ENCODE data around the gene DDX11. TPM values are rescaled to one million over a fixed set of nuclear protein-coding genes. Genes with fewer than 3 reads are reported as not detected.

The DDX11 gene
- total and polyA plus RNA-seq, 2 of the 4 experiments (the other 2 are of a cell fraction) = 10.8 to 17.6 TPM

DNA sequence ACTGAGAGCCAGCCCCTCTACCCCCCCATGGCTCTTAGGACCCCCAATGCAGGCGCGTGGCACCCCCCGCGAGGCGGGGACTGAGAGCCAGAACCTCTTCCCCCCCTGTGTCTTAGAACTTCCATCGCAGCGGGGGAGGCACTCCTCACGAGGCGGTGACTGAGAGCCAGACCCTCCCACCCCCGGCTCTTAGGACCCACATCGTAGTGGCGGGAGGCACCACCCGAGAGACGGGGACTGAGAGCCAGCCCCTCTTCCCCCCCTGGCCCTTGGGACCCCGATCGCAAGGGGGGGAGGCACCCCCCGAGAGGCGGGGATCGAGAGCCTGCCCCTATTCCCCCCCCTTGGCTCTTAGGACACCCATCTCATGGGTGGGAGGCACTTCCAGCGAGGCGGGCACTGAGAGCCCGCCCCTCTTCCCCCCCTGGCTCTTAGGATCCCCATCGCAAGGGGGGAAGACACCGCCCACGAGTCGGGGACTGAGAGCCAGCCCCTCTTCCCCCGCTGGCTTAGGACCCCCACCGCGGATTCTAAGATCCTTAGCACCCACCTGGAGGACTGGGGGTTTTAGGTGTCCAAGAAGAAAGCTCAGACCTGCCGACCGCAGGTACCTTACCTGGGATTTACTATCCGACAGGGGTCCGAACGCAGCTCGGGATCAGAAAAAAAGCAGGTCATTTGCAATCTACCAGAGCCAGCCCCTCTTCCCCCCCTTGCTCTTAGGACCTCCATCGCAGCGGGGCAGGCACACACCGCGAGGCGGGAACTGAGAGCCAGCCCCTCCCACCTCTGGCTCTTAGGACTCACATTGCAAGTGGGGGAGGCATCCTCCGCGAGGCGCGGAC is 44.9 kb downstream of the DDX11 start (continued):
- no peak for TF ChIP-seq CHD1 (IDR thresholded peaks at IDR 0.05; ENCODE audit: low read depth, low read length)

DNA sequence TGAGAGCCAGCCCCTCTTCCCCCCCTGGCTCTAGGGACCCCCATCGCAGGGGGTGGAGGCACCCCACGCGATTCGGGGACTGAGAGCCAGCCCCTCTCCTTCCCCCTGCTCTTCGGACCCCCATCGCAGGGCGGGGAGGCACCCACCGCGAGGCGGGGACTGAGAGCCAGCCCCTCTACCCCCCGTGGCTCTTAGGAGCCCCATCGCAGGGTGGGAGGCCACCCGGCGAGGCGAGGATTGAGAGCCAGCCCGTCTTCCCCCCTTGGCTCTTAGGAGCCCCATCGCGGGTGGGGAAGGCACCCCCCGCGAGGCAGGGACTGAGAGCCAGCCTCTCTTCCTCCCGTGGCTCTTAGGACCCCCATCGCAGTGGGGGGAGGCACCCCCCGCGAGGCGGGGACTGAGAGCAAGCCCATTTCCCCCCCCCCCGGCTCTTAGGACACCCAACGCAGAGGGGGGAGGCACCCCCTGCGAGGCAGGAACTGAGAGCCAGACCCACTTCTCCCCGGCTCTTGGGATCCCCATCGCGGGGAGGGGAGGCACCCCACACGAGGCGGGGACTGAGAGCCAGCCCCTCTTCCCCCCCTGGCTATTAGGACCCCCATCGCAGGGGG is 45.6 kb downstream of the DDX11 start:
- Histone ChIP-seq H4K8ac (ENCODE audit: low read depth in 2 of 2, low read length in 2 of 2) (no peak overlapping the region), H3K79me1 (ENCODE audit: low read depth in 1 of 2, low read length in 2 of 2) (no peaks in the 10 kb centered on the region), H2AK5ac (ENCODE audit: low read depth, low read length) (no peak overlapping the region), H3K9me3 (ENCODE audit: control insufficient read depth, insufficient read depth, low read length) (no peaks in the 10 kb centered on the region), H3K27me3 (ENCODE audit: control insufficient read depth, insufficient read depth, low read length) (peaks cover 36% of the 10 kb centered on the region), H3K14ac (replicated peaks; ENCODE audit: low read depth, low read length) (no peak overlapping the region), H2AK9ac (replicated peaks; ENCODE audit: low read depth, low read length, poor library complexity) (no peak overlapping the region), H4K91ac (ENCODE audit: insufficient read depth, low read depth, low read length) (no peak overlapping the region), H3K18ac (ENCODE audit: low read depth, low read length) (no peak overlapping the region), H3K4me2 (ENCODE audit: low read depth, low read length) (no peak overlapping the region; the same call in 1 of the 2 replicates), H3K4me3 (ENCODE audit: insufficient read depth, low read depth, low read length) (no peak overlapping the region), H3K23ac (ENCODE audit: low read depth, low read length) (no peak overlapping the region), H3K27ac (ENCODE audit: insufficient read depth, low read length) (no peak overlapping the region), H4K5ac (ENCODE audit: low read depth, low read length) (no peak overlapping the region), H3K9me1 (ENCODE audit: insufficient read depth, low read length) (no peaks in the 10 kb centered on the region), H2AFZ (replicated peaks; ENCODE audit: low read length, poor library complexity) (peak overlapping the region; percentile 21), H3K9ac (ENCODE audit: low read depth, low read length) (no peak overlapping the region), H2BK120ac (ENCODE audit: low read depth, low read length) (no peak overlapping the region), H3K4ac (ENCODE audit: low read depth, low read length) (no peak overlapping the region), H2BK20ac (ENCODE audit: low read depth, low read length) (no peak overlapping the region), H4K20me1 (ENCODE audit: insufficient read depth, low read length) (no peaks in the 10 kb centered on the region), H3K4me1 (ENCODE audit: control insufficient read depth, insufficient read depth, low read length) (peaks cover 3% of the 10 kb centered on the region; the same call in 1 of the 2 replicates), H2BK5ac (ENCODE audit: low read depth, low read length, poor library complexity, severe bottlenecking) (no peak overlapping the region), H3K36me3 (ENCODE audit: control insufficient read depth, insufficient read depth, low read length) (no peaks in the 10 kb centered on the region), H3K56ac (ENCODE audit: extremely low read depth, insufficient read depth, low read length) (no peak overlapping the region), H2BK15ac (ENCODE audit: low read depth, low read length) (no peak overlapping the region)
- intact Hi-C loops (cut with micrococcal nuclease) (no loop called here), in situ Hi-C loops (cut with MboI; ENCODE audit: low sequenced_read_pairs) (no loop called here), dilution Hi-C loops (cut with HindIII; ENCODE audit: low sequenced_read_pairs, unreplicated experiment) (no loop called here)
- WGBS, 2 experiments (ENCODE audit: extremely low coverage in 2 of 2, insufficient read length in 1 of 2) = no CpG with 5 or more reads among the region's 34 CpGs
- TF ChIP-seq, protein P1, sequence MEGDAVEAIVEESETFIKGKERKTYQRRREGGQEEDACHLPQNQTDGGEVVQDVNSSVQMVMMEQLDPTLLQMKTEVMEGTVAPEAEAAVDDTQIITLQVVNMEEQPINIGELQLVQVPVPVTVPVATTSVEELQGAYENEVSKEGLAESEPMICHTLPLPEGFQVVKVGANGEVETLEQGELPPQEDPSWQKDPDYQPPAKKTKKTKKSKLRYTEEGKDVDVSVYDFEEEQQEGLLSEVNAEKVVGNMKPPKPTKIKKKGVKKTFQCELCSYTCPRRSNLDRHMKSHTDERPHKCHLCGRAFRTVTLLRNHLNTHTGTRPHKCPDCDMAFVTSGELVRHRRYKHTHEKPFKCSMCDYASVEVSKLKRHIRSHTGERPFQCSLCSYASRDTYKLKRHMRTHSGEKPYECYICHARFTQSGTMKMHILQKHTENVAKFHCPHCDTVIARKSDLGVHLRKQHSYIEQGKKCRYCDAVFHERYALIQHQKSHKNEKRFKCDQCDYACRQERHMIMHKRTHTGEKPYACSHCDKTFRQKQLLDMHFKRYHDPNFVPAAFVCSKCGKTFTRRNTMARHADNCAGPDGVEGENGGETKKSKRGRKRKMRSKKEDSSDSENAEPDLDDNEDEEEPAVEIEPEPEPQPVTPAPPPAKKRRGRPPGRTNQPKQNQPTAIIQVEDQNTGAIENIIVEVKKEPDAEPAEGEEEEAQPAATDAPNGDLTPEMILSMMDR (conservative IDR thresholded peaks at IDR 0.05; ENCODE audit: low read depth, low read length) = no peak
- TF ChIP-seq, protein P2, sequence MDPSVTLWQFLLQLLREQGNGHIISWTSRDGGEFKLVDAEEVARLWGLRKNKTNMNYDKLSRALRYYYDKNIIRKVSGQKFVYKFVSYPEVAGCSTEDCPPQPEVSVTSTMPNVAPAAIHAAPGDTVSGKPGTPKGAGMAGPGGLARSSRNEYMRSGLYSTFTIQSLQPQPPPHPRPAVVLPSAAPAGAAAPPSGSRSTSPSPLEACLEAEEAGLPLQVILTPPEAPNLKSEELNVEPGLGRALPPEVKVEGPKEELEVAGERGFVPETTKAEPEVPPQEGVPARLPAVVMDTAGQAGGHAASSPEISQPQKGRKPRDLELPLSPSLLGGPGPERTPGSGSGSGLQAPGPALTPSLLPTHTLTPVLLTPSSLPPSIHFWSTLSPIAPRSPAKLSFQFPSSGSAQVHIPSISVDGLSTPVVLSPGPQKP (IDR thresholded peaks at IDR 0.05; ENCODE audit: borderline replicate concordance, low read depth, low read length) = no peak
- TF ChIP-seq RFX5 (IDR thresholded peaks at IDR 0.05; ENCODE audit: low read depth, low read length) = no peak
- TF ChIP-seq RAD21 (IDR thresholded peaks at IDR 0.05; ENCODE audit: low read length) = no peak
- no peak for TF ChIP-seq CEBPB (IDR thresholded peaks at IDR 0.05; ENCODE audit: low read depth, low read length)
- no peak for TF ChIP-seq CHD1 (IDR thresholded peaks at IDR 0.05; ENCODE audit: low read depth, low read length)
- no peak for TF ChIP-seq NFE2L2 (IDR thresholded peaks at IDR 0.05; ENCODE audit: low read depth, low read length)
- TF ChIP-seq FOS (IDR thresholded peaks at IDR 0.05; ENCODE audit: low read depth, low read length) = no peak
- TF ChIP-seq, protein P3, sequence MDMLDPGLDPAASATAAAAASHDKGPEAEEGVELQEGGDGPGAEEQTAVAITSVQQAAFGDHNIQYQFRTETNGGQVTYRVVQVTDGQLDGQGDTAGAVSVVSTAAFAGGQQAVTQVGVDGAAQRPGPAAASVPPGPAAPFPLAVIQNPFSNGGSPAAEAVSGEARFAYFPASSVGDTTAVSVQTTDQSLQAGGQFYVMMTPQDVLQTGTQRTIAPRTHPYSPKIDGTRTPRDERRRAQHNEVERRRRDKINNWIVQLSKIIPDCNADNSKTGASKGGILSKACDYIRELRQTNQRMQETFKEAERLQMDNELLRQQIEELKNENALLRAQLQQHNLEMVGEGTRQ (IDR thresholded peaks at IDR 0.05; ENCODE audit: low read depth, low read length) = no peak
- TF ChIP-seq POLR2A (IDR thresholded peaks at IDR 0.05; ENCODE audit: low read depth, low read length) = no peak
- no peak for TF ChIP-seq SMC3 (IDR thresholded peaks at IDR 0.05; ENCODE audit: low read depth, low read length)
- TF ChIP-seq MAZ (IDR thresholded peaks at IDR 0.05; ENCODE audit: borderline replicate concordance, low read depth, low read length) = no peak
- ATAC-seq (ENCODE audit: low read depth) (no peak), DNase-seq (no peak)
- POLR2A ChIA-PET (ENCODE audit: unreplicated experiment) = no interaction called here
- CTCF ChIA-PET = no interaction called here
- no TSS peak for BruUV-seq (replicated peaks)

Measured in IMR-90 (cell line).